AG04449 (cell line): ENCODE results near the gene RPN1.

Experiments
- CTCF ChIA-PET: fragments of 350-600 bp; formaldehyde crosslinking; extraction: SDS; loops from one replicate; lab custom pipeline; 2021; ENCODE audit warnings: antibody characterized with exemption; lab: Yijun Ruan, JAX
- POLR2A ChIA-PET: fragments of 400-600, 350-600 bp; formaldehyde crosslinking; extraction: SDS; loops from one replicate; lab custom pipeline; 2020; ENCODE audit warnings: antibody characterized with exemption, inconsistent platforms; lab: Yijun Ruan, JAX
- DNase-seq: peaks from one replicate; pipeline ENCODE4 v3.0.0-alpha.2; 2010; ENCODE audit warnings: low read depth, low spot score
- H3K4me3 ChIP-seq: 2 replicates; pipeline ENCODE4 v1.5.1; 2011; ENCODE audit warnings: low read depth, mild to moderate bottlenecking, control low read depth, low read length
- CTCF ChIP-seq: IDR thresholded peaks from one replicate; pipeline ENCODE4 v1.5.1; 2011; ENCODE audit warnings: mild to moderate bottlenecking, moderate library complexity, low read length, control low read depth, inconsistent platforms; ENCODE audit not compliant: insufficient read depth; ENCODE audit errors: missing control alignments

RPN1 gene

GRCh38 chr3:128621931-128622330 is 28.7 kb downstream of the RPN1 start:
- no peak for DNase-seq
- POLR2A ChIA-PET = no interaction called here
- H3K4me3 ChIP-seq = no peak overlapping the region
- TF ChIP-seq CTCF = no peak
- CTCF ChIA-PET = interaction anchor here (0.8 to 2.4 kb wide), 4 partner anchors 12 to 173 kb away, joined by 3 to 13 read pairs (median 6); no protein-coding TSS in a partner anchor

GRCh38 chr3:128621234-128621633 is 29.4 kb downstream of the RPN1 start:
- no peak overlapping the region for H3K4me3 ChIP-seq
- no peak for DNase-seq
- CTCF ChIA-PET = interaction anchor here (1.2 to 2.4 kb wide), 6 partner anchors 13 to 258 kb away, joined by 3 to 13 read pairs (median 3); partner anchors contain the start of gene ACAD9
- no peak for TF ChIP-seq CTCF
- POLR2A ChIA-PET = no interaction called here

- ChIA-PET CTCF (interaction anchor here (1.0 to 2.4 kb wide), 7 partner anchors 12 to 258 kb away, joined by 3 to 13 read pairs (median 4); partner anchors contain the start of gene ACAD9), POLR2A (interaction anchor here (0.7 kb wide), 1 partner anchor 109 kb away, joined by 4 read pairs; no protein-coding TSS in a partner anchor)
- no peak overlapping the region for H3K4me3 ChIP-seq
- no peak for TF ChIP-seq CTCF
- DNase-seq = no peak
These were observed 30.3 kb downstream of the RPN1 start for GRCh38 chr3:128620268-128620691.

- POLR2A ChIA-PET = no interaction called here
- TF ChIP-seq CTCF = no peak
- CTCF ChIA-PET = interaction anchor here (0.6 to 4.1 kb wide), 6 partner anchors 9 to 227 kb away, joined by 3 to 54 read pairs (median 8); no protein-coding TSS in a partner anchor
- H3K4me3 ChIP-seq = 0 out of 2 replicates have a peak overlapping the region, but pooled peaks have one; percentile 12
- peak; percentile 50 for DNase-seq
These were observed 31.3 kb downstream of the RPN1 start for GRCh38 chr3:128619146-128619890.

GRCh38 chr3:128618398-128618726 is 32.3 kb downstream of the RPN1 start:
- no peak for DNase-seq
- ChIA-PET POLR2A (interaction anchor here (1.1 kb wide), 1 partner anchor 177 kb away, joined by 3 read pairs; no protein-coding TSS in a partner anchor), CTCF (interaction anchor here (0.7 to 4.1 kb wide), 39 partner anchors 10 to 448 kb away, joined by 3 to 59 read pairs (median 5); partner anchors contain the start of gene ACAD9)
- no peak for TF ChIP-seq CTCF
- H3K4me3 ChIP-seq = peak overlapping the region; percentile 85
